B cell (primary cell): ENCODE results near the gene UBE2J2. TPM values are rescaled to one million over a fixed set of nuclear protein-coding genes. Genes with fewer than 3 reads are reported as not detected.

Experiments used
- ATAC-seq: fragments of 200-7000 bp; cut with Tn5 transposase; one replicate; pipeline ENCODE4 v1.10.0; 2021; ENCODE audit warnings: low read depth, mild to moderate bottlenecking, moderate number of reproducible peaks, moderate library complexity
- CTCF ChIA-PET: fragments of 350-600 bp; sonication (Branson Sonifier 250); formaldehyde crosslinking; loops from one replicate; lab custom pipeline; 2021; ENCODE audit warnings: antibody characterized with exemption, inconsistent platforms; lab: Charles Lee
- POLR2A ChIA-PET: fragments of 350-600 bp; sonication (Branson Sonifier 250); formaldehyde crosslinking; loops from one replicate; lab custom pipeline; 2021; ENCODE audit warnings: antibody characterized with exemption; lab: Charles Lee
- DNase-seq: peaks from one replicate; pipeline ENCODE4 v3.0.0; 2013
- H2AFZ ChIP-seq: 2 replicates; pipeline ENCODE4 v1.6.1; 2012; ENCODE audit warnings: mild to moderate bottlenecking, low read depth, low read length; ENCODE audit not compliant: insufficient read depth, poor library complexity, severe bottlenecking
- H3K27ac ChIP-seq, 2 donors: 1 replicate in 1 of 2; 2 replicates in 1 of 2; pipeline ENCODE4 v1.5.1; 2012 to 2013; ENCODE audit warnings: low read length in 2 of 2, mild to moderate bottlenecking in 2 of 2, moderate library complexity in 1 of 2
- H3K27me3 ChIP-seq, 4 experiments: fragments of 200-600 bp in 1 of 4; sonication (generic) in 1 of 4; replicated peaks in 1 of 4; 1 replicate in 2 of 4; 2 replicates in 2 of 4; pipeline versions ENCODE4 v1.6.1 to v1.7.0; 2013 to 2016; ENCODE audit warnings: low read length in 3 of 4, mild to moderate bottlenecking in 2 of 4, mixed read lengths in 1 of 4, moderate library complexity in 1 of 4; ENCODE audit not compliant: insufficient read depth in 4 of 4, control insufficient read depth in 3 of 4; ENCODE audit errors: control extremely low read depth in 1 of 4
- H3K36me3 ChIP-seq, 2 experiments: replicated peaks in 1 of 2; 1 replicate in 1 of 2; 2 replicates in 1 of 2; pipeline versions ENCODE4 v1.6.1 to v1.7.1; 2013; ENCODE audit warnings: low read length in 1 of 2; ENCODE audit not compliant: insufficient read depth in 2 of 2, control insufficient read depth in 1 of 2; ENCODE audit errors: control extremely low read depth in 1 of 2, extremely low read depth in 1 of 2
- H3K4me1 ChIP-seq, 2 donors: fragments of 200-600 bp in 1 of 2; sonication (generic) in 1 of 2; 1 replicate in 1 of 2; 2 replicates in 1 of 2; pipeline versions ENCODE4 v1.5.1 to v1.6.1; 2013 to 2017; ENCODE audit warnings: low read length in 2 of 2; ENCODE audit not compliant: control insufficient read depth in 2 of 2, insufficient read depth in 2 of 2
- H3K4me2 ChIP-seq: replicated peaks from 2 replicates; pipeline ENCODE3; 2012; ENCODE audit warnings: mild to moderate bottlenecking, low read depth, low read length; ENCODE audit not compliant: poor library complexity, severe bottlenecking
- H3K4me3 ChIP-seq, 5 experiments: fragments of 200-600 bp in 1 of 5; sonication (generic) in 1 of 5; 1 replicate in 3 of 5; 2 replicates in 2 of 5; pipeline versions ENCODE4 v1.5.1 to v1.7.0; 2011 to 2016; ENCODE audit warnings: low read length in 4 of 5, mild to moderate bottlenecking in 4 of 5, low read depth in 2 of 5, control low read depth in 1 of 5, moderate library complexity in 1 of 5; ENCODE audit not compliant: insufficient read depth in 1 of 5; ENCODE audit errors: control extremely low read depth in 1 of 5, extremely low read depth in 1 of 5
- H3K79me2 ChIP-seq: fragments of 200-600 bp; sonication (generic); one replicate; pipeline ENCODE4 v1.6.0; 2016; ENCODE audit warnings: low read length; ENCODE audit not compliant: control insufficient read depth, insufficient read depth
- H3K9ac ChIP-seq: fragments of 200-600 bp; sonication (generic); 2 replicates; pipeline ENCODE4 v1.6.1; 2017; ENCODE audit warnings: mild to moderate bottlenecking, low read length, moderate library complexity
- H3K9me3 ChIP-seq, 3 donors: one replicate each; pipeline versions ENCODE4 v1.6.1 to v1.7.1; 2013; ENCODE audit warnings: low read length in 2 of 3; ENCODE audit not compliant: control insufficient read depth in 2 of 3, insufficient read depth in 1 of 3; ENCODE audit errors: control extremely low read depth in 1 of 3
- H4K20me1 ChIP-seq: 2 replicates; pipeline ENCODE4 v1.6.0; 2012; ENCODE audit warnings: mild to moderate bottlenecking, low read length; ENCODE audit not compliant: insufficient read depth, control insufficient read depth, poor library complexity, severe bottlenecking
- H3K27ac Mint-ChIP-seq: one replicate; pipeline ENCODE4 v1.8.0; 2021; ENCODE audit warnings: mixed read lengths
- H3K27me3 Mint-ChIP-seq: one replicate; pipeline ENCODE4 v1.8.0; 2021; ENCODE audit warnings: mixed read lengths
- H3K4me1 Mint-ChIP-seq: one replicate; pipeline ENCODE4 v1.8.0; 2021; ENCODE audit warnings: mixed read lengths
- H3K4me3 Mint-ChIP-seq: one replicate; pipeline ENCODE4 v1.8.0; 2021; ENCODE audit warnings: mixed read lengths
- H3K9me3 Mint-ChIP-seq: one replicate; pipeline ENCODE4 v1.8.0; 2022; ENCODE audit warnings: mixed read lengths; ENCODE audit not compliant: insufficient read depth
- CTCF ChIP-seq: fragments of 200-600 bp; IDR thresholded peaks from one replicate; pipeline ENCODE4 v1.8.0; 2022; ENCODE audit warnings: antibody characterized with exemption, mild to moderate bottlenecking
- EZH2 ChIP-seq: IDR thresholded peaks from 2 replicates; pipeline ENCODE4 v1.6.1; 2012; ENCODE audit warnings: borderline replicate concordance, low read depth, mild to moderate bottlenecking, moderate library complexity, low read length; ENCODE audit not compliant: insufficient read depth, poor library complexity, severe bottlenecking
- WGBS: methylation state at CpG from one replicate; pipeline ENCODE4 v1.1.5; 2013; ENCODE audit warnings: missing lambda C conversion rate; ENCODE audit not compliant: insufficient coverage; 5-methylcytosine and 5-hydroxymethylcytosine counted together
- intact Hi-C: fragments of 100-400 bp; cut with micrococcal nuclease; formaldehyde crosslinking; loops from one replicate; pipeline ENCODE4 v1.10.0; 2022
- polyA plus RNA-seq: library from polyadenylated mRNA; depleted of rRNA; stranded (reverse); fragments of >200 nt; gene quantifications from 2 replicates; pipeline ENCODE4 v1.2.3, GENCODE V29; 2012
- total RNA-seq, 2 donors: library from RNA; stranded (reverse); fragments of 120-200 nt in 1 of 2; gene quantifications; 1 replicate in 1 of 2; 2 replicates in 1 of 2; pipeline versions ENCODE4 v1.2.3 to v1.2.4, GENCODE V29; 2013 to 2022

UBE2J2 gene
- total and polyA plus RNA-seq, 2 donors (not counting 1 experiment from before 2014, with no cell fraction given) = 40.1 to 115 TPM

- CTCF ChIA-PET = interaction anchor here (0.9 kb wide), 1 partner anchor 155 kb away, joined by 3 read pairs; no protein-coding TSS in a partner anchor
- no peak for ATAC-seq
Measured at GRCh38 chr1:1272341-1273208, 1.1 kb downstream of the UBE2J2 start.

More at GRCh38 chr1:1272341-1273208, 1.1 kb downstream of the UBE2J2 start:
- 48% methylated on average over 43 of the region's 43 CpGs for WGBS
- H3K27me3 ChIP-seq = no peaks in the 10 kb centered on the region
- Mint-ChIP-seq H3K4me3 (peak overlapping the region; percentile 88), H3K9me3 (no peaks in the 10 kb centered on the region), H3K27ac (peak overlapping the region; percentile 76), H3K27me3 (no peaks in the 10 kb centered on the region), H3K4me1 (peaks cover 36% of the 10 kb centered on the region)
- no peak for TF ChIP-seq CTCF
- no peak for TF ChIP-seq EZH2
- no peaks in the 10 kb centered on the region for H3K9me3 ChIP-seq
- peak overlapping the region; percentile 24 to 77 for H3K27ac ChIP-seq
- intact Hi-C loops = loop anchor here (1.0 kb wide), 3 partner anchors 33 to 156 kb away; partner anchors contain the start of genes C1orf159, CPTP and INTS11
- peaks cover 29 to 38% of the 10 kb centered on the region in 2 donors for H3K4me1 ChIP-seq
- POLR2A ChIA-PET = interaction anchor here (0.9 to 1.4 kb wide), 2 partner anchors 11 to 150 kb away, joined by 6 to 8 read pairs; no protein-coding TSS in a partner anchor
- H3K36me3 ChIP-seq = peaks cover 0 to 15% of the 10 kb centered on the region in 2 experiments
- no peak for DNase-seq
- H4K20me1 ChIP-seq = peaks cover 55% of the 10 kb centered on the region
- H2AFZ ChIP-seq = peak overlapping the region; percentile 98
- peak overlapping the region; percentile 87 for H3K9ac ChIP-seq
- H3K79me2 ChIP-seq = peaks cover 58% of the 10 kb centered on the region
- H3K4me2 ChIP-seq = peak overlapping the region; percentile 93
- H3K4me3 ChIP-seq = peak overlapping the region; percentile 3 to 84 (median 75)
